GM18907 (cell line): Measurements from ENCODE around the gene TLR2.
A peak's percentile ranks its signal among the peaks of the same experiment; 100 is the strongest.

Experiments used
- ATAC-seq: cut with Tn5 transposase; IDR thresholded peaks from one replicate; pipeline ENCODE4 v1.9.1; 2021; ENCODE audit warnings: mild to moderate bottlenecking, moderate library complexity; ENCODE audit not compliant: unreplicated experiment

Gene TLR2, protein sequence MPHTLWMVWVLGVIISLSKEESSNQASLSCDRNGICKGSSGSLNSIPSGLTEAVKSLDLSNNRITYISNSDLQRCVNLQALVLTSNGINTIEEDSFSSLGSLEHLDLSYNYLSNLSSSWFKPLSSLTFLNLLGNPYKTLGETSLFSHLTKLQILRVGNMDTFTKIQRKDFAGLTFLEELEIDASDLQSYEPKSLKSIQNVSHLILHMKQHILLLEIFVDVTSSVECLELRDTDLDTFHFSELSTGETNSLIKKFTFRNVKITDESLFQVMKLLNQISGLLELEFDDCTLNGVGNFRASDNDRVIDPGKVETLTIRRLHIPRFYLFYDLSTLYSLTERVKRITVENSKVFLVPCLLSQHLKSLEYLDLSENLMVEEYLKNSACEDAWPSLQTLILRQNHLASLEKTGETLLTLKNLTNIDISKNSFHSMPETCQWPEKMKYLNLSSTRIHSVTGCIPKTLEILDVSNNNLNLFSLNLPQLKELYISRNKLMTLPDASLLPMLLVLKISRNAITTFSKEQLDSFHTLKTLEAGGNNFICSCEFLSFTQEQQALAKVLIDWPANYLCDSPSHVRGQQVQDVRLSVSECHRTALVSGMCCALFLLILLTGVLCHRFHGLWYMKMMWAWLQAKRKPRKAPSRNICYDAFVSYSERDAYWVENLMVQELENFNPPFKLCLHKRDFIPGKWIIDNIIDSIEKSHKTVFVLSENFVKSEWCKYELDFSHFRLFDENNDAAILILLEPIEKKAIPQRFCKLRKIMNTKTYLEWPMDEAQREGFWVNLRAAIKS

GRCh38 chr4:153684182-153684970 lies at the start of gene TLR2:
TSS of gene TLR2 (plus strand) at chr4:153684280. CDS start at chr4:153702908, 18,628 bp downstream.
- peak; percentile 88 for ATAC-seq

GRCh38 chr4:153634738-153635353 lies 49.2 kb upstream of the TLR2 start:
- ATAC-seq = no peak

GRCh38 chr4:153635846-153636245 lies 48.2 kb upstream of the TLR2 start:
- no peak for ATAC-seq

DNA sequence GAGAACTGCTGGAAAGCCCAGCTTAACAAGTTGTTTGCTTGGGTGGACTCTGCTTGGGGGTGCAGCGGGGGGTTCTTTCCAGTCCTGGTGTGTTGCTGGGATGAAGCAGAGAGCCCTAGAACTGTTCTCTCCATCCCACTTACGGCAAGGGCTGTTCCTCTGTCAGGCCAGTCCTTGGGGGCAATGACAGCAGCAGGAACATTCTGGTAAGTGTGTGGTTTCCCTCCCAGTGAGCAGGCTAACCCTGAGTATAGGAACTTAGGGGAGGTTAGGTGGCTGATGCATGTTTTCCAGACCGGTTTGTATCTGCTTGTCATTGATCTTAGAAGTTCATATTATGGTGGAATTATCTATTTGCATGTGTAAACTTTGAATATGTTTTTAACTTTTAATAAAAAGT lies 46.9 kb upstream of the TLR2 start:
- ATAC-seq = no peak

DNA sequence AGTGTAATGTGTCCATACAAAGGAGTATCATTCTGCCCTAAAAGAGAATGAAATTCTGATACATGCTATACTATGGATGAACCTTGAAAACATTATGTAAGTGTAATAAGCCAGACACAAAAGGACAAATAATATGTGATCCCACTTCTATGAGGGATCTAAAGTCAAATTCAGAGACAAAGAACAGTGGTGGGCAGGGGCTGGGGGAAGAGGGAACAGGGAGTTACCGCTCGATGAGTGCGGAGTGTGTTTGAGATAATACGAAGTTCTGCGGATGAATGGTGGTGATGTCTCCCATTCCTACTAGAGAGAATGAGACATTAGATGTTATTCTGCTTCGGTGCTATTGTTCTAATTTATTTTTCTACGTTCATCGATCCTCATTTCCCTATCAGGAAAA lies 46.1 kb upstream of the TLR2 start:
- no peak for ATAC-seq

GRCh38 chr4:153638999-153639398 lies 45.1 kb upstream of the TLR2 start:
- no peak for ATAC-seq

DNA sequence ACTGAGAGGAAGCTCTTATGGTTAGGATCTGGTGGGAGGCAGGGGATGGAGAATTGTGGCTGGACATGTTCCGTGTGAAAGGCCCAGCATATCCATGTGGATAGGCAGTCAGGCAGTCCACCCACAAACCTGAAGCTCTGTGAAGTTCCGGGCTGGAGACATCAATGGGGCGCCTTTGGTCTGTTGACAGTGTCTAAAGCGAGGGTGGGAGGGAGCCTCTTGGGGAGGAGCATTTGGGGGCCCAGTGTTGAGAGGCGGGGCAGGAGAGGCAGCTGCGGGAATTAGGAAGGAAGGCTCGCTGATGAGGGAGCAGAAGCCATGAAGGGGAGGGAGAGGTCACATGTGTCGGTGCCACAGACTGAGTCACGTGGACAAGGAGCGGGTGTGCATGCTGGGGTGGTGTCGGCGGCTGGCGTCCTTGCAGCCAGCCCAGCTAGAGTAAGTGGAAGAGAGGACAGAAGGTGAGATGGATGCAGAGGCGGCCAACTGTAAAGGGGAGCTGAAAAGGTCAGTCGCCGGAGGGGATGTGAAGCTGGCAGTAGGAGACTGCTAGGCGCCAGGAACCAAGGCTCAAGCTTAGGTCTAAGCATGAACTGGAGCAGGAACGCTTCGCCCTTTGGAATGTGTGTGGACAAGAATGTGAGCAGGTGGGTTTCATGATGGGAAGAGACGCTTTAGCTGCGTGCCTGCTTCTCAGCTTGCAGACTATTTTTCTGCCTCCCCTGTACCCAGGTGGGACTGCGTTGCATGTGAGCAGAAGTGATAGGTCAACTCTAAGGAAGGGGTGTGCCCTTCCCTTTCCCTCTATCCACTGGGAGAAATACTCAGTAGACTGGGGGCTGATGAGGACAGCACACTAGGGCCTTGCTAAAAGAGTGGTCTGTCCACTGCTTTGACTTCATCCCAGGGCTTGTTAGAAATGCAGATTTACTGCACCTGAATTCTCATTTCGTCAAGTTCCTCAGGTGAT lies 44.0 kb upstream of the TLR2 start:
- no peak for ATAC-seq

DNA sequence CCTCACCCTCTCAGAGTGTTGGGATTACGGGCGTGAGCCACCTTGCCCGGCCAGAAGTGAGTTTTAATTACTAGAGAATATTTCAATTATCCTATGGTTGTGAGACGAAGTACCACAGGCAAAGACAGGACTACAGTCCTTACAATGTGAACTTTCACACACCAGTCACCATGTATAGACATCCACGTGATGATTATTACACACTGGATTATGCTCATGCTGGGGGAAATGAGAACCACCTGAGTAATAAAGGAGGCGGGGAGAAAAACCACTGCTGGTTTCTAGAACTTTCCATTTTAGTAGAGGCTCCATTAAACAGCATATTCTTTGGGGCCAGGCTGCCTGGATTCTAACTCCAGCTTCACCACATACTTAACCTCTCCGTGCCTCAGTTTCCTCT lies 42.5 kb upstream of the TLR2 start:
- ATAC-seq = no peak

- peak; percentile 88 for ATAC-seq
These were observed 40.4 kb upstream of the TLR2 start for GRCh38 chr4:153643406-153644383.

DNA sequence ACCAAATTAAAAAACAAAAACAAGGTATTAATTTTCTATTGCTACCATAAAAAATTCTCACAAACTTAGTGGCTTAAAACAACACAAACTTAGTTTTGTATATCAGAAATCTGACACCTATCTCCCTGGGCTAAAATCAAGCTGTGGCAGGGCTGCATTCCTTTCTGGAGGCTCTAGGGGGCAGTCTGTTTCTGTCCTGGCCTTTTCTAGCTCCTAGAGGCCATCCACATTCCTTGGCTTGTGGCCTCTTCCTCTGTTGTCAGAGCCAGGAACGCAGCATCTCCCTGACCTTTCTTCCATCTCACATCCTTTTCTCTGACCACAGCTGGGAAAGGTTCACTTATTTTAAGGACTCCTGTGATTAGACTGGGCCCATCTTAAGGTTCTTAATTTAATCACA lies 38.9 kb upstream of the TLR2 start:
- no peak for ATAC-seq

DNA sequence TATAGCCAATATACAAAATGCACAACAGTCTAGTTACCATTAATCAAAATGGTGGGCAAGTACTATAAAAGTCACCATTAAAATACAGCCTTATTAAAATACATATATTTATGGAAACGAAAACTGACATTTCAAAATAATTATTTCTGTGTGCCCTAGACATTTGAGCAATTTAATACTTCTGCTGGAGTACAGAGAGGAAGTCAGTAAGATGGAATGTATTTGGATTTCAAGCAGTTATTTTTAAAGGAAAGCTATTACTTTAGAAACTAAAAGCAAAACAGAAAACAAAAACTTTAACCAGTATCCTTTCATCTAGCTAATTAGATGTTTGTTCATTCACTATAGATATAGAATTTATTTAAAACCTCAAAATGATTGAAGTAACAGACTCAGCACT lies 37.8 kb upstream of the TLR2 start:
- no peak for ATAC-seq

DNA sequence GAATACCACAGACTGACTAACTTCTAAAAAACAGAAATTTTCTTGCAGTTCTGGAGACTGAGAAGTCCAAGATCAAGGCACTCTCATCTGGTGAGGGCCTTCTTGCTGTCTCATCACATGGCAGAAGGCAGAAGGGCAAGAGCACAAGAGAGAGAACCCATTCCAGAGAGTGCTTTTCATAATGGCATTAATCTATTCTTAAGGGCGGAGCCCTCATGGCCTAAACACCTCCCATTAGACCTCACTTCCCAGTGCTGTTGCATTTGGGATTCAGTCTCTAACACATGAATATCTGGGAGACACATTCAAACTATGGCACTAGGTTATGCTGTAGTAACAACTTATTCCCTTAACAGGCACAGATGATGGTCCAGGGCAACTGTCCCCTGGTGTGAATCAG lies 37.1 kb upstream of the TLR2 start:
- no peak for ATAC-seq

- ATAC-seq = no peak
These were observed 36.1 kb upstream of the TLR2 start for GRCh38 chr4:153647975-153648374.

DNA sequence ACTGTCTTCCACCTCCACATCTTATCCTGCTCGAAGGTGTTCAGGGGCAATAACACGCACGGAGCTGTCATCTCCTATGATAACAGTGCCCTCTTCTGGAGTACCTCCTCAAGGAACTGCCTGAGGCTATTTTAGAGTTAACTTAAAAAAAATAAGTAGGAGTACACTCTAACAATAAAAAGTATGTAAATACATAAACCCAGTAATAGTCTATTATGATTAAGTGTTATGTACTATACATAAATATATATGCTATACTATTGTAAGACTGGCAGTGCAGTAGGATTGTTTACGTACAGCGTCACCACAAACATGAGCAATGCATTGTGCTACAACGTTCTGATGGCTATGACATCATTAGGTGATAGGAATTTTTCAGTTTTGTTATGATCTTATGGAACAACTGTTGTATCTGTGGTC lies 34.5 kb upstream of the TLR2 start:
- ATAC-seq = no peak

- no peak for ATAC-seq
These were observed 33.0 kb upstream of the TLR2 start for GRCh38 chr4:153651116-153651515.

DNA sequence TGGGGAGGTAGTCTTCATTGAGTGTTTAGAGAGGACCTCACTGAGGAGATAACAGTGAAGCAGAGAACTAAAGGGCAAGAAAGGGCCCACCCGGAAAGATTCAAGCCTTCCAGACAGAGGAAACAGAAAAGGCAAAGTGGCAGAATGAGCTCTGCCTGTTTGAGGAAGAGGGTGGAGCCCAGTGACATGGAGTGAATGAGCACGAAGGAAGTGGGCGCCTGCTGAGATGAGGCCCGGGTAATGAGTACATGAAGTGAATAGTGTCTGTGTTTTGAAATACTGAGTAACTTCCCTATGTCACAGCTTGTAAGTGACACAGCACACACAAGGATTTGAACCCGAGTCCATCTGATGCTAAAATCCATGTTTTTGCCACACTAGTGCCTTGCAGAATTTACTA lies 32.5 kb upstream of the TLR2 start:
- no peak for ATAC-seq

DNA sequence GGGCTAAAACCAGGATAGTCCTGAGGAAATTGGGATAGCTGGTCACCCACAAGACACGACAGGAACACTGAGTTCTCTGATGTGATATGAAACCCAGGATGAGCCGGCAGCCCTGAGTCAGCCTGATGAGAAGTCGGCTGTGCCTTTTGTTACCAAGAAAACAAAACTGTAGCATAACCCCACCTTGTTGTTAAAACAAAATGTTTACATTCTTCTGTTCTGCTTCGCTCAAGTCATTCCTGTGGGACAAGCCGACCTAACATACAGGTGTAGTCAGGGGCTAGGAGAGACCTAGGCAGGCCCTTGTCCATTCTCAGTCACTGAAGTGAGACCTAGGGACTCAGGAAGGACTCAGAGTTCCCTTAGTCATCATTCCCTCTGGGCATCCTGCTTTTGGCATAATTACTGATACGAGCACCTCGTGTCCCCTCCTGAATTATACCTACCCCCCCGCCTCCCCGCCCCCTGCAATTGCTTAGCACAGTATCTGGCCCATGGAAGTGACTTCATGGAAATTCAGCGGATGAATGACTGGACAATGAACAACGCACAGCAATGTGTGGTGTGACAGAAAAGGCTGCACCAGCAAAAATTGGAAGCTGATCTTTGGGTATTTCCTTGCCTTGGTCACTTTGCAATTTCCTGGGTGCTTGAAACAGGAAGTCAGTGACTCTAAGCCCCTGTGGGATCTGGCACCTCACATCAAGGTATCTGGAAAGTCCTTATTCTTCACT lies 31.9 kb upstream of the TLR2 start:
- no peak for ATAC-seq

GRCh38 chr4:153655002-153655541 lies 29.0 kb upstream of the TLR2 start:
- ATAC-seq = no peak
